GM18498 (cell line): ENCODE measurements around the gene ANO9.
"Not testable (repeated sequence)": the region's sequence is repeated elsewhere in the genome, so short reads cannot be mapped to it uniquely, and the experiment has no call there.

Experiments
- ATAC-seq: cut with Tn5 transposase; IDR thresholded peaks from one replicate; pipeline ENCODE4 v1.9.1; 2021; ENCODE audit warnings: mild to moderate bottlenecking, moderate library complexity; ENCODE audit not compliant: unreplicated experiment

ANO9 gene

GRCh38 chr11:417652-418342, 24.0 kb downstream of the ANO9 start:
- ATAC-seq = no peak

- no peak for ATAC-seq
These were observed 24.8 kb downstream of the ANO9 start for GRCh38 chr11:416757-417621.

GRCh38 chr11:416051-416756, 25.6 kb downstream of the ANO9 start:
- ATAC-seq = no peak

- no peak for ATAC-seq
These were observed 26.2 kb downstream of the ANO9 start for GRCh38 chr11:415640-416041.

DNA sequence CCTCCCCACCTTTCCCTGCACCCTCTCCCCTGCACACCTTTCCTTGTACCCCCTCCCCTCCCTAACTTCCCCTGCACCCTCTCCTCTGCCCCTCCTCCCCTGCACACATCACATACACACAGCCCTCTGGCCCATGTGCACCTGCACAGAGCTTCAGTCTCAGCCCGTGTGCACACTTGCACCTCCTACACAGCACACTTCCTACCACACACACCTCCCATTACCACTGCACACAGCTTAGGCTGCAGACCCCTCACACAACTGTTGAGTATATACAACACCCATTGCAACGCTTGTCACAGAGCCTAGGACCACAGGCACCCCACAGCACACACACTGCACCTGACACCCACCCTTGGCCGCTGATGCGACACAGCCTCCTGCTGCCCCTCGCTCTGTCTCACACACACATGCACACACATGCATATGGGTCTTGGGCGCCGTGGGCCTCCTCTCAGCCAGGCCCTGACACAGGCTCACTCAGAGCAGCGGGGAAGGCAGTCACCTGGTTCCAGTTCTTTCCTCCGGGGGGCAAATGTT, 27.4 kb downstream of the ANO9 start:
- no peak for ATAC-seq

DNA sequence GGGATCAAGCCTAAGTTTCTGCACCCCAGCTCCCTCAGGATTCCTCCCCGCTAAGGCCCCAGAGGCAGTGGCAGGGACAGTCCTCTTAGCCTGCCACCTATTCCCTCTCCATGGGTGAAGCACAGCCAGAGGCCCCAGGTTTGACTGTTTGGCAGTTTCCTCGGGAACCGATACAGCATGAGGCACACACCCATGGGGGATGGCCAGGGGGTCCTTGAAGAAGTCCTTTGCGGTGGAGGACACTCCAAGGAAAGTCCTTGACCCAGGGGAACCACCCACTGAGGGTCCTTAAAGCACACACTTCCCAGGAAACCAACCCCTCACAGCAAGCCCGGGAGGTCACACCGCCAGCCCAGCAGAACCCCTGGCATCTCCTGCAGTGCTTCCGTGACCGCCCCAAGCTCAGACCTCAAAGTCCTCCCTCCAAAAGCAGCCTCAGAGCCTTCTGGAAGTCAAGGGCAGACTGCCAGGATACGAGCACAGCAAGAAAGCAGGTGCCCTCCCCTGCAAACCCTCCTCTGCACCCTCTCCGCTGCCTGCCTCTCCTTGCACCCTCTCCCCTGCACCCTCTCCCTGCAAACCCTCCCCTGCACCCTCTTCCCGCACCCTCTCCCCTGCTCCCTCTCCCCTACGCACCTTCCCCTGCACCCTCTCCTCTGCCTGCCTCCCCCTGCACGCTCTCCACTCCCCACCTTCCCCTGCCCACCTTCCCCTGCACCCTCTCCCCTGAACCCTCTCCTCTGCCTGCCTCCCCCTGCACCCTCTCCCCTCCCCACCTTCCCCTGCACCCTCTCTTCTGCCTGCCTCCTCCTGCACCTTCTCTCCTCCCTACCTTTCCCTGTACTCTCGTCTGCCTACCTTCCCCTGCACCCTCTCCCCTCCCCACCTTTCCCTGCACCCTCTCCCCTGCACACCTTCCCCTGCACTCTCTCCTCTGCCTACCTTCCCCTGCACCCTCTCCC, 28.4 kb downstream of the ANO9 start:
- no peak for ATAC-seq

- no peak for ATAC-seq
These were observed 29.1 kb downstream of the ANO9 start for GRCh38 chr11:412641-413119.

- ATAC-seq = not testable (repeated sequence)
These were observed 30.3 kb downstream of the ANO9 start for GRCh38 chr11:411520-411919.

DNA sequence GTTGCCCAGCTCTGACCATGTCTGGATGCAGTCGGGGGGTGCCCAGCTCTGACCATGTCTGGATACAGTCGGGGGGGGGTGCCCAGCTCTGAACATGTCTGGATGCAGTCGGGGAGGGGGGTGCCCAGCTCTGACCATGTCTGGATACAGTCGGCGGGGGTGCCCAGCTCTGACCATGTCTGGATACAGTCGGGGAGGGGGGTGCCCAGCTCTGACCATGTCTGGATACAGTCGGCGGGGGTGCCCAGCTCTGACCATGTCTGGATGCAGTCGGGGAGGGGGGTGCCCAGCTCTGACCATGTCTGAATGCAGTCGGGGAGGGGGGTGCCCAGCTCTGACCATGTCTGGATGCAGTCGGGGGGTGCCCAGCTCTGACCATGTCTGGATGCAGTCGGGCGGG, 31.1 kb downstream of the ANO9 start:
- ATAC-seq = not testable (repeated sequence)

- ATAC-seq = no peak
These were observed 32.0 kb downstream of the ANO9 start for GRCh38 chr11:409600-410483.

DNA sequence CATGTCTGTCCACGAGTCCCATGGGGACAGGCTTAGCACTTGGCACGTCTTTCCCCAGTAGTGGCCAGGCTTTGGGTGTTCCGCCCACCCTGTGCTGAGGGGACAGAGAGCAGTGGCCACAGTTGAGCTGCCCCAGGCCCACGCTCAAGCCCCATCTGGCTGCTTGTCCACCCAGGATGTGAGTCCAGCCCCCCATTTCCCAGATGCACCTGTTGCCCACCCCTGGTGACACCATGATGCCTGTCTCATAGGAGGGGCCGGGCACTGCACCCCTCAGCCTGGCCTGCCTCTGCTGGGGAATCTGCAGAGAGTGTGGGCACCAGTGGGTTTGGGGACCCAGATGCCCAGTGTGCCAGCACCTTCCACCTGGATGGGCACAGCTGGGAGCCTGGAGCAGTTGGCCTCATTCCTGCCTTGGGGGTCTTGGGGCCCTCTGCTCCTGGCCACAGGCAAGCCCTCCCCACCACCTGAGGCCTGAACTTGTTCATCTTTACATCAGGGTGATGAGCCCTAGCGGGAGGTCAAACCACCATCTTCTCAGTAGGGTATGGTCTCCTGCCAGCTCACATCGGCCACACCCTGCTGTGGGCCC, 32.7 kb downstream of the ANO9 start:
- no peak for ATAC-seq

DNA sequence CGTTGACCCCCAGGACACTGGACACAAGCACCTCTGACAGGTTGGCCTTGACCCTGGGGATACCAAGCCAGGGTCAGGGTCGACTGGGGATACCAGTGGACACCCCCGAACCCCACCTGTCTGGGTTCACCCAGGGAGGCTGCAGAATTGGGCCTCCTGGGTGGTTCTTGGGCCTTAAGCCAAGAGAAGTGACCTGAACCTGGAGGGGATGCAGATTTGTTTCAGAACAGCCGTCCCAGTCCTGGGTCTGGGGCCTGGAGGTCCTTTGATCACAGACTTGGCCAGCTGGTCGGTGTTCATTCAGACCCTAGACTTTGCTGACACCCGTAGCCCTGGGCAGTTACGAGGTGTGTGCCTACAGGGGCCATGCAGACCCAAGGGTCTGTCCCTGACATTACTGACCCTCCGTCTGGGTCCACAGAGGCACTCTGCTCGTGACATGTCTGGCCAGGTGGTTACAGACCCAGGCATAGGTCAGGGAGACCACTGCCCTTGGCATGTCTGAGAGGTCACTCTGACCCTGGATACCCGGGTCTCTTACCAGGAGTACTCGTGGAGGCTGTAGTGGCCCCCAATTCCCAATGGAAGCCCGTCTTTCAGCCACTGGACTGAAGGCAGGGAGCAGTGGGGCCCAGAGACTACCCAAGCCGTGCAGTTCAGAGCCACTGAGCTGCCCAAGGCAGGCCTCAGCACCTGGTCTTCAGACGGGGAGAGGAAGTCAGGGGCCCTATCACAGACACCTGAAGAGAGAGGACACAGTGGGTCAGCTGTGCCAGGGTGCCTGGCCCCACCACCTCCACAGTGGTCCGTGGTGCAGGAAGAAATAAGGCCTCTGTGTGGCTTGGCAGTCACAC, 33.4 kb downstream of the ANO9 start:
- no peak for ATAC-seq

- no peak for ATAC-seq
These were observed 34.1 kb downstream of the ANO9 start for GRCh38 chr11:407651-408123.

GRCh38 chr11:406796-407650, 34.8 kb downstream of the ANO9 start:
- ATAC-seq = peak; percentile 75

DNA sequence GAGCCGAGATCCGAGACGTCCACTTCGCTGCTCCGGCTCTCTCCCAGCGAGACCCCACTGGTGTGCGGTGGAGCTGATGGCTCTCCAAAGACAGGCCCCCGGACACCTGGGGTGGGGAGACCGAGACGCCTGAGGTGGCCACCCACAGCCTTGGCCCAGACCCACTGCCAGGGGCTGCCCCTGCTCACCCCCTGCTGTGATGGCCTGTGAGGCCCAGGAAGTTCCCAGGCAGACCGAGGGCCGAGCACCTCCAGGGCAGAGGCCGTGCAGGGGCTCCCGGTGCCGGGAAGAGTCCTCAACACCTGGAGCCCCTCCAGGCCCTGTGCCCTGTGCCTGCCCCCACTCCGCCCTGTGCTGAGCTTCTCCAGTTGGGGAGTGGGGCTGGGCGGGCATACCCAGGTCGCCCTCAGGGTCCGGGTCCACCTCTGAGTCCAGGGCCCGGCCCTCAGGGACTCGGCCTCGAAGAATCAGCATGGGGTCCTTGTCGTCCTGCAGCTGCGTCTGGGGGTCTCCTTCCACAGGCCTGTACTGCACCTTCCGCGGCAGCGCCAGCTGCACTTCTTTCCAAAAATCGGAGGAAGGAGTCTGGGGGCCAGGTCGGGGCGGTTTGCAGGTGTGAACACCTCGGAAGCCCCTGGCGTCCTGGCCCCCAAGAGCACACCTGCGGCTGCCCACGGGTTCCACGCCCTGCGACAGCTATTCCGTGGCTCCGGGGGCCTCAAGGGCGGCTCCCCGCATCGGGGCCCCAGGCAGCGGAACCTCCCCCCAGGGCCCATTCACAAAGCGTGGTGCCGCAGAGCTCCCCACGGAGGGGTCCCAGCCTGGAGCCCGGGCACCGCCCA, 35.6 kb downstream of the ANO9 start:
- no peak for ATAC-seq
